ENCODE results near the gene ATF7IP.

DNA sequence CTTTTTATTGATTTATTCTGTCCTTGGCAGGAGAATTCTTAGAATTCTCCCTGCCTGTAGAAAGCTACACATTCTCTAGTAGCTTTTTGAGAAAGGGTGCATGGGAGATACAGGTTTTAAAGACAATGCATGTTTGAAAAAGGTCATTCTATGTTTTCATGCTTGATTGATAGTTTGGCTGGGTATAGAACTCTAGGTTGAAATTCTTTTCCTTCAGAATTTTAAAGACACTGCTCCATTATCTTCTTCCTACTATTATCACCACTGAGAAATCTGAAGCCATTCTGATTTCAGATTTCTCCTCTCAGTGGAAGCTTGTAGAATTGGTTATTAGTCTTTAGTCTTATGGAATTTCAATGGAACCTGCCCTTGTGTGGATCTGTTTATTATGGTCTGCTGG is 14.0 kb downstream of the ATF7IP start:
- TF ChIP-seq, protein P1, sequence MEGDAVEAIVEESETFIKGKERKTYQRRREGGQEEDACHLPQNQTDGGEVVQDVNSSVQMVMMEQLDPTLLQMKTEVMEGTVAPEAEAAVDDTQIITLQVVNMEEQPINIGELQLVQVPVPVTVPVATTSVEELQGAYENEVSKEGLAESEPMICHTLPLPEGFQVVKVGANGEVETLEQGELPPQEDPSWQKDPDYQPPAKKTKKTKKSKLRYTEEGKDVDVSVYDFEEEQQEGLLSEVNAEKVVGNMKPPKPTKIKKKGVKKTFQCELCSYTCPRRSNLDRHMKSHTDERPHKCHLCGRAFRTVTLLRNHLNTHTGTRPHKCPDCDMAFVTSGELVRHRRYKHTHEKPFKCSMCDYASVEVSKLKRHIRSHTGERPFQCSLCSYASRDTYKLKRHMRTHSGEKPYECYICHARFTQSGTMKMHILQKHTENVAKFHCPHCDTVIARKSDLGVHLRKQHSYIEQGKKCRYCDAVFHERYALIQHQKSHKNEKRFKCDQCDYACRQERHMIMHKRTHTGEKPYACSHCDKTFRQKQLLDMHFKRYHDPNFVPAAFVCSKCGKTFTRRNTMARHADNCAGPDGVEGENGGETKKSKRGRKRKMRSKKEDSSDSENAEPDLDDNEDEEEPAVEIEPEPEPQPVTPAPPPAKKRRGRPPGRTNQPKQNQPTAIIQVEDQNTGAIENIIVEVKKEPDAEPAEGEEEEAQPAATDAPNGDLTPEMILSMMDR (conservative IDR thresholded peaks at IDR 0.05; ENCODE audit: low read length): no peak
- TF ChIP-seq EZH2phosphoT487 (IDR thresholded peaks at IDR 0.05; ENCODE audit: borderline replicate concordance, low read depth, low read length): no peak
